NCI-H1105 treated with DMSO at 0.1 percent for 48 hours (cell line): ENCODE data around the gene ATAT1.
A peak's percentile ranks its signal among the peaks of the same experiment; 100 is the strongest.

Experiments used
- DNase-seq: peaks from one replicate; lab custom pipeline; 2025; lab: John Stamatoyannopoulos, UW

Gene ATAT1

DNA sequence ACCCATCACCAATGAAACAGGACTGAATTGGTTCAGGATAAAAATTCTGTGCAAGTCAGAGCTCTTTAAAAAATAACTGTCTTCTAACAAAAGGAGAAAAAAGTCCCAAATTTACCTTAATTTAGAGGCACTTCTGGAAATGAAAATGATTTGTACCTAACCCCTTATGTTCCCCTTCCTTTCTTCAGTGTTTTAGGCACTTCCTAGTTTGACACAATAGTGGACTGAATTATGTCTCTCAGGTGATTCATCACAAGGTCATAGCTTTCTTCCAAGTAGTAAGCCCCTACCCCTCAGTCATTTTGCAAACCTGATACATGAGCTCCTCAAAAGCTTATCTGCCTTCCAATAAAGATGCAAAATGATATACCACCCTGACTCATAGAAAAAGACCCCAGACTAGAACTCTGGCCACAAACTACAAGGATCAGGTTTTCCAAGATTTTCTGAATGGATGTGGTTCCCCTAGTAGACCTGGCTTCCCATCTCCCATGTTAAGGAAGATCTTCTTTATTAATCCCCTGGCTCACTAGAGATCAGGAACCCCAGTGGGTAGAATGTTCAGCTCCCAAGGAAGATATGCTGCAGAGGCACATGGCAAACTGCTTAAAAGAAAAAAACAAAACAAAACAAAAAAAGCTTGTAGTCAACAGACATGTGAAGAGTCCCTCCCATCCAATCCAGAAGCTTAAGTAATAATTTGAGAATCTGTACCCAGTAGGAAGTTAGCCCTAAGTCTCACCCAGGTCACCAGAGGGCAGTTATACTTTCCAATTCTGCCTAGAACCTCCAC is 13.2 kb upstream of the ATAT1 start:
- DNase-seq, result no peak

DNA sequence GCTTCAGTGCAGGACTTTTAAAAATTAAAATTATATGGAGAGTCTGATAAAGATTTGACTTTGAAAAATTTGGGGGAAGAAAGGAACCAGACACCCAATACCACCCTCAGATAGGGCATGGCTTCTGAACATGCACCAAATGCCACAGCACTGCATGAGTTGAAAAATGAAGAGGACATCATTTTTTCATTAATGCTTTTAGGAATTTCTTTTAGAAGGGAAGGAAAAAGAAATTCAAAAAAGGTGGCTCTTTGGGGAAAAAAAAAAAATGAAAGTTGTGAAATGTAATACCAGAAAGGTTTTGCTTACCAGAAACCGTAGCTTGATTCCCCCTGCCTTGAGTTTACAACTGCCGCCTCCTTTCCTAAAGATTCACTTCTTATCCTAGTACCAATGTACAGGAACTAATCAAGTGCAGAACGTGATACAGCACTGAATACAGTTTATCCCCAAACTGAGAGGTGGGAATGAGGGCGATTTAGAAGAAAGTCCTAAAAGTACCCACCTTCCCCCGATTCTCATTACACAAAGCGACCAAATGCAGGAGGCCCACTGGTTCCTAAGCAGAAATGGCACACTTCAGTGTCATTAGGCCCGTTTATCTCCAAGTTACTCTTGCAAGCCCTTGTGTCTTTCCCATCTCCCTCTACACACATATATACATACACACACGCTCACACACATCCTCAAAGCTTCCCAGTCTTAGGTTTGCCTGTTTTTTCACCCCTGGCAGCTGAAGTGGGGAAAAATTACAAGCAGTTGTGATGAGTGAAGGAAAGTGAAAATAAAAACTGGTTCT is 12.4 kb upstream of the ATAT1 start:
- no peak for DNase-seq

DNA sequence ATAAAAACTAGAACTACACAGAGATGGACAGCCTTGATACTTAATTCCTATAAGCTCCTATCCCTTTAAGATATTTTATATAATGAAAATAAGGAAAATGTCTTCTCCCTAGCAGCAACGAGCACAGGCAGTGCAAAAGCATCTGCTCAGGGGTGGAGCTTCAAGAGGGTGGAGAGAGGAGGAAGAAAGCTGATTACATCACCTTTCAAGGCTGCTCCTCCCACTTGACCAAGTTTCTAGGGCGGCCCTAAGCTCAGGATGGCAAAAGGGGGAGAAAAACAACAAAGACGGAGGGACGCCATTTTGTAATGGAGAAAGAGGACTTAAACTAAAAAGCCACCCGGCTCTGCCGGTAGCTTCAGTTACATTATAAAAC is 11.8 kb upstream of the ATAT1 start:
- DNase-seq, result peak; percentile 98

DNA sequence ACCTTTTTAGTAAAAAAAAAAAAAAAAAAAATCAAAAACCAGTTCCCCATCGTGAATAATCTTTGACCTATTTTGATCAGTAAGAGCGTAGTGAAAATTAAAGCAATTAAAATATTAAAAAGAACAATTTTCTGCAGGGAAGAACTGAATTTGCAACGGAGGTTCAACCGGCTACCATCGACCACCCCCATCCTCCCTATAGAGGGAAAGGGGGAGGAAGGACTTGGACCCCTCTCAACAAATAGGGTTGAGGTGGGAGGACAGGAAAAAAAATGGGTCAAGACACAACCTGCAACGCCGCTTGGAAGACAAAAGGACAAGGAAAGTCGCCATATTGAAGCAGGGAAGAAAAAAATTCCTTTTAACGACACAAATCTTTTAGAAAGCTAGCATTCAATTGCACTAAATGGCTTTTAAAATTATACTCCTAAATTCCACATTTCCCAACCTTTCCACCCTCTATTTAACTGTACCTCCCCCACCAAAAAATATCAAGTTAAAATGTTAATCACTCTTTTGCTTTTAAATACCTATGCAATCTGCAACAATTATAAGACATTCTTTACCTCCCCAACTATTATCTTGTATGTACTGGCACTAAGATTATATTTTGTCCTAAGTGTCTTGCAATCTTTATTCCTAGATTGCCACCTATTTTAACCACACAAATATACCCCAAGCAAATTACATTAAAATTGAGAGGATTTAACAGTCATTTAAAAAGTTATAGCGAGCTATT is 11.3 kb upstream of the ATAT1 start:
- peak; percentile 91 for DNase-seq

DNA sequence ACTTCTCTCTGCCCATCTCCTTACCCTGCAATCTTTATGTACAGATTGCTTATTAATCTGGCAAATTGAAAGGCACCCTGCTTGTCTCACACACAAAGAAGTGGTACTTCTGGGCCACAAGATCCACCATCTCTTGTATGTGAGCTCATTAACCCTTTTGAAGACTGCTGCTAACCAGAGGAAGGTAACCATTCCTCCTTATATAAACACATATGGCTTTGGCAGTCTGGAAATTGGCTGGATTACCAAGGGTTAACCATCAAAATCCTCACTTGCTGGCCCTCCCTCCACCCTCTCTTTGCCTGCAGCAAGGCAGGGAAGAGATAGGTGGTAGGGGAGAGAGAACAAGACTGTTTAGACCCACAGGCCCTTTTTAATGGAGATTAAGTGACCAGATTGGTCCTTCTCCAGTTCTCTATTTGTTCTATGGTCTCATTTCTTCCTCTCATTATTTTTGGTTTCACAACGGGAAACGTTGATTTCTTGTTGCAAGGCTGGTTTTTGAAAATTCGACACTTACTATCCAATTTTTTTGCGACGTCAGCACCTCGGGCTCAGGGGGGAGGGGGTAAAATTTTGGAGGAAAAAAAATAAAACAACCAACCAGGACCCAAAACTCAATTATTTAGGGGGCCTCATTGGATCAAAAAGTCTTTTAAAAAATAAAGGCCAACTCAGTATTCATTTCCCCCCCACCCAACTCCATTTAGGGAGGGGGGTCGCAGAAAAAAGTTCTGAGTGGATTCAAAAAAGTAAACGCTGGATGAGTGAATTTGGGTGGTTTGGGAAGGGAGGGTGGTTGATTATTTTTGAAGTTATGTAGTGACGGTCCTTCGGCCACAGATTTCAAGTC is 10.5 kb upstream of the ATAT1 start:
- DNase-seq, result peak; percentile 73

DNA sequence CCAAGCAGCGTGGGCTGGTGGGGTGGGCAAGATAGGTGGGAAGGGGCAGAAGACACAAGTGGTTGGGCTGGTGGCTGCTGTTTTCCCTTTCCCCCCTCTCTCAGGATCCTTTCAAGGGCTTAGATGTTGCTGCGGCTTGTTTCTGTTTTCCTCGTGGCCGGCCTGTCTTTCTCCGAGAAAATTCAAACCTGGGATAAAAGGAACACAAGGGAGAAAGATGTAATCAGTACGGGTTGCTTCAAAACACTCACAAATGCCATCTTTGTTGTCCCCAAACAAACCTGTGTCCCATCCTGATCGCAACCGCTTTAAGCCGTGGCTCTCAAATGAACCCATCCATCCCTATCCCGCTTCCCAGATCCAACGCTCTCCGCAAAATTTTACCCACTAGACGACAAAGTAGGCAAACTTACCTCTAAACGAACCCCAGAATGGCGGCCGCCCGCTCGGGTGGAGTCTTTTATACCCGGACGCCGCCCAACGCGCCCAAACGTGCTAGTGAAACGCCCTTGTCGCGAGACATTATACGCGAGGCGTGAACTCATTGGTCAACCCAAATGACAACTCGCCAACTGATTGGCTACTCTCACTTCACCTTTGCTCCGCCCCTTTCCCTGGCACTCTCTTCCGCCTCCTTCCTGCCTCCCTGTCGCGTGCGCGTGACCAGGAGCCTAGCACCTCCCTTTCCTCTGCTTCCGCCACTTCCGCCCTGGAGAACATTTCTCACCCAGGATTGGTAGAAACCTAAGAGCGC is 9.7 kb upstream of the ATAT1 start, which contains the start of gene PPP1R10:
TSS of gene PPP1R10 (minus strand) at position 433 of the 754 bp plus-strand sequence. CDS start 7,299 bp downstream, outside the sequence.
- peak; percentile 100 for DNase-seq

DNA sequence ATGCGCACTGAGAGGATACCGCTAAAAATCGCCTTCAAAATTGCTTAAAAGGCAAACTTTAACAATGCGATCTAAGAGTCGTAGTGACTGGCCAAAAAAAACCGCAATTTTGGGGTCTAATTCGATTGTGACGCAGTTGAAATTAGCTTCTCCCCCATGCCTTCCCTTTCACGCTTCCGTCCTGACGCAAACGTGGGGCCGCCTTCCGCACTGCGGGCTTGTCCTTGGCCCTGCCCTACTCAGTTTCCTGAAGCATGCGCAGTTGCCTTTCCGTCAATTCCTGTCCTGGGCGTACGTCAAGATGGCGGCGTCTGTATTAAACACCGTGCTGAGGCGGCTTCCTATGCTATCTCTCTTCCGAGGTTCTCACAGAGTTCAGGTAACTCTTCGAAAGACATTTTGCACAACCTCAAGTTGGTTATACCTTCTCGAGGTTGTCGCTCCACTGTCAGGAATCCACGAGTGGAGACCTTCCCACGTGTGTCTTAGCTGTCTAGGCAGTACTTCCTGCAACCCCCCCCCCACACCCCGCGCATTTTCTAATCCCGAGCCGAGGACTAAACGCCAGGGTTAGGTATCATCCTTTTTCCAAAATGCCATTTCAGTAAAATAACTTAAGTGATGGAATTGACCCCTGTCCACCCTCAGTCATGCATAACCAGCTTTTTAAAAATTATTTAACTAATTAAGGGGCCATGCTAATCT is 9.0 kb upstream of the ATAT1 start, which contains the start of gene MRPS18B:
TSS of gene MRPS18B (plus strand) at position 276 of the 705 bp plus-strand sequence. CDS start at position 302, 26 bp downstream.
- DNase-seq, result peak; percentile 98

DNA sequence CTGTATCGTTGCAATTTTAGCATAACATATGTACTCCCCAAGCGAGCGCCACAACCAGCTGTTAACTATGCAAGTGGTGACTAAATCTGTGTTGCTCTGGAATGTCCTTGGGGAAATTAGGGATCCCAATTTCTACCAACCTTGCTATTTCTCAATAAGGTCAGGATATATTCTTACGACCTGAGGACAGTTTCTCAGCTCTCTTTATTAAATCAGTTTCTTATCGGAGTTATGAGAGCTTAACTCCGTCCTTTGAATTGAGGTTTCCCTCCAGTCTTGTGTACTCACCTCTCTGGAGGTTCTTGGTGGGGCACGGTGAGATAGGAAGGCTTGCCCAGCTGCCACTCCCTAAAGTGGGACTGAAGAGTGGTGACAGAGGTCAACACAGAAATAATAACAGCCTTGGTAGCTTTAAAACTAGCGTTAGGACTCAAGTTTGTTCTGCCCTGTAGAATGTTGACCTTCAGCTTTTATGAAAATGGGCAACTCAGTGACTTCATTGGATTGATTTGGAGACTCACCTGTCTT is 8.3 kb upstream of the ATAT1 start:
- no peak for DNase-seq

DNA sequence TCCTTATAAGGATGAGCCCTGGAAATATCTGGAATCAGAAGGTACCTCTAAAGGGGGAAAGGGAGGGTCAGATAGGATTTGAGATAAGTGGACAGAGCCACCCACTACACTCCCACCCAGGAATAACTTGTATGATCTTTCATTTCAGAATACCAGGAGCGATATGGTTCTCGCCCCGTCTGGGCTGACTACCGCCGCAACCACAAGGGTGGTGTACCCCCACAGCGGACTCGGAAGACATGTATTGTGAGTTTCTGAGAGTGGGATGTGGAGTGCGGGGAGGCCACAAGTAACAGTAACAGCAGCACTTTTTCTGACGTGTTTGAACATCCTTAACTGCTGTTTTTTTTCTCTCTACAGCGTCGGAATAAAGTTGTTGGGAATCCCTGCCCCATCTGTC is 7.1 kb upstream of the ATAT1 start:
- DNase-seq, result no peak

DNA sequence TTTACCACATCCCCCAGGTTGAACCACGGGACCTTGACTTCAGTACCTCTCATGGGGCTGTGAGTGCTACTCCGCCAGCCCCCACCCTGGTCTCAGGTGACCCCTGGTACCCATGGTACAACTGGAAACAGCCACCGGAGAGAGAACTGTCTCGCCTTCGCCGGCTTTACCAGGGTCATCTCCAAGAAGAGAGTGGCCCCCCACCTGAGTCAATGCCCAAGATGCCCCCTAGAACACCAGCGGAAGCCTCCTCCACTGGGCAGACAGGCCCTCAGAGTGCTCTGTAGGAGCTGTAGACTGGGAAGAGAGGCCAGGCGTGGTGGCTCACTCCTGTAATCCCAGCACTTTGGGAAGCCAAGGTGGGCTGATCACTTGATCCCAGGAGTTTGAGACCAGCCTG is 1.2 kb upstream of the ATAT1 start:
- DNase-seq, result no peak

DNA sequence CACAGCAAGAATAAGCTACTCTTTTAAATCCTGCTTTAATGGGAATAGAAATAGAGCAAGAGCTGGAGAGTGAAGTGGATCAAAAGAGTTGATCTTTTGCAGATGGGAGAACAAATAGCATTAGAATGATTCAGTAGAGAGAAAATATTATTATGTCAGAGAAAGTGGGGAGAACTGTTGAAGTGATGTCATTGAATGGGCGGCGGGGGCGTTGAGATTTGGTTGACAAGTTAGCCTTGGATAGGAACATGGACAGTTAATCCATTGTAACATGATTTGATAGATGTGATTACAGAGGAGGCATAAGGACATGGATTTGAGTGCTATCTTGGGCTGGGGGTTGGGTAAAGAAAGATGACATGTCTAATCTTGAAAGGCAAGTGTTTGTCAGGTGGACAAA is 9.2 kb downstream of the ATAT1 start:
- no peak for DNase-seq

DNA sequence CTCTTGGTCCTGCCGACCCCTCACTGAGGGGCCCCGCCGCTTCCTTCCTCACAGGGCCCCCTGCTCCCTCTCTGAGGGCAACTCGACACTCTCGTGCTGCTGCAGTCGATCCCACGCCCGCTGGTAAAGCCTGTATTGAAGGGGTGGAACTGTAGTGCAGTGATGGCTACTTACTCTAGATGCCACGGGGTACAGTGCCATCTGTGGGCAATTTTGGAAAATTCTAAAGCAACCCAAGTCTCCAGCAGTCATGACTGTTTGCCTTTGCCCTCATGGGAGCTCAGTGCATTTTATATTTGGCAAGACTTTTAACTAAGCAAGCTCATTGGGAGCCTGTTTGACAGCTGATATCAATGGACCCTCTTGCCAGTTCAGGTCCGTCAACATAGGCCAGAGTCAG is 13.8 kb downstream of the ATAT1 start:
- DNase-seq, result no peak

DNA sequence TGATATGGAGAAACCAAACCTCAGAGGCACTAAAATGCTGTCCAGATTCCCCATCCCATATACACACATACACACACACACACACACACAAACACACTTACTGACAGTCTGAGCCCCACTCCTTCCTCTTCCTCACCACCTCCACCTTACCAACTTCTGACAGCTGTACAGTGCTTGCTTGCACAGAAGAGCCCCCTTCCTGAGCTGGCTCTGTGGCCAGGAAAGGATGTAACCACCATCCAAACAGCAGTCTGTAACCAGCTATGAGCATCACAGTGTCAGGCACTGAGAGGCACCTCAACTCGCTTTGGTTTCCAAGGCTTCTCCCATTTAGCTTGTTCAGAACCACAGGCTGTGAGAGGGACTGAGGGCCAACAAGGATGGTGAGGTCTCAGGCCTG is 14.4 kb downstream of the ATAT1 start:
- DNase-seq, result no peak

DNA sequence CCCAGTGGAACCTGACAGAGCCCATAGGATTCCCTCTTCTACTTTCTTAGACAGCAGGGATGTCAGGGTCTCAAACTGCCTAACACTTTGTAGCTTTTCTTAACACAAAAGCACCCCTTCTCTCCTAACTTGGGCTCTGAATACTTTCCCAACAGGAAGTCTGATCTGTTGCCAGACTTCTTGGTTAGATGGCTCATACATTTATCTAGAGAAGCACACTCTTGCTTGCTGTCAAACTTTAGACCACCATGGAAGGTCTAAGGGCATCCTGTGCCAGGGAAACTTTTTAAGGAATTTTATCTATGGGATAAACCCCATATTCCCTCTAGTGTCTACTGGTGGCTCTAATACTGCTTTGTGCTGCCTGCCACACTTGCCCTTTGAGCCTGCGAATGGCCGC is 17.0 kb downstream of the ATAT1 start:
- DNase-seq, result no peak

DNA sequence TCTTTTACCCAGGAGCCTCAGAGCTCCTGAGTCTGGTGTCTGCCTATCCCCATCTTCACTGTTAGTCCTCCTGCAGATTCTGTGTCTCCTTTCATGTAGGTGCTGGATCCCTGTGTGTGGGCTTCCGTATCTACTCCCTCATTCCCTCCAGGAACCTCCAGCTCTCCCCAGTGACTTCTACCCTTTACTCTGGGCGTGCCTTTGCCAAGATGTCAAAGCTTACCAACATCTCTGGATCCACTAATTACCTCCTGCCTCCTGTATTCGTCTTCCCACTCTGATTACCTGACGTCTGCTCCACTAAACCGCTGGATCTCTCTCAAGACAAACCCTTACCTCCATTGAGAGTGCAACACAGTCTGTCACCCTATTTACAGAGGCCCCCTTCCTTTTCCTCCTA is 18.1 kb downstream of the ATAT1 start:
- DNase-seq, result no peak

DNA sequence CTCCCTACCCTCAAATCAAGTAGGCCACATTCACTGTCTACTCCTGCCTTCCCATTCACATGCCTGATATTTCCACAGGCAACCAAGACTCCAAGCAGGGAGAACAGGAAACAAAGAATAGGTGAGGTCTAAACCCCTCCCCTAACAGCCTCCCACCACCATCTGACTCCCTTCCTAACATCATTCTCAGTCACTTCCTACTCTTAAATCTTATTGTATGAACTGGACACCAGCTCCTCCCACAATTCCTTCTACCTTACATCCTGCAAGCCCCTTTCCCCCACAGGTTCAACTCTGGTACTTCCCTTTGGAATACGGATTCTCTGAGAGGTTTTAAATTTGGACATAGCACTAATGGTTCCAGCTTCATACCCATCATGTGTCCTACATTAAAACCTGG is 19.3 kb downstream of the ATAT1 start:
- DNase-seq, result no peak

DNA sequence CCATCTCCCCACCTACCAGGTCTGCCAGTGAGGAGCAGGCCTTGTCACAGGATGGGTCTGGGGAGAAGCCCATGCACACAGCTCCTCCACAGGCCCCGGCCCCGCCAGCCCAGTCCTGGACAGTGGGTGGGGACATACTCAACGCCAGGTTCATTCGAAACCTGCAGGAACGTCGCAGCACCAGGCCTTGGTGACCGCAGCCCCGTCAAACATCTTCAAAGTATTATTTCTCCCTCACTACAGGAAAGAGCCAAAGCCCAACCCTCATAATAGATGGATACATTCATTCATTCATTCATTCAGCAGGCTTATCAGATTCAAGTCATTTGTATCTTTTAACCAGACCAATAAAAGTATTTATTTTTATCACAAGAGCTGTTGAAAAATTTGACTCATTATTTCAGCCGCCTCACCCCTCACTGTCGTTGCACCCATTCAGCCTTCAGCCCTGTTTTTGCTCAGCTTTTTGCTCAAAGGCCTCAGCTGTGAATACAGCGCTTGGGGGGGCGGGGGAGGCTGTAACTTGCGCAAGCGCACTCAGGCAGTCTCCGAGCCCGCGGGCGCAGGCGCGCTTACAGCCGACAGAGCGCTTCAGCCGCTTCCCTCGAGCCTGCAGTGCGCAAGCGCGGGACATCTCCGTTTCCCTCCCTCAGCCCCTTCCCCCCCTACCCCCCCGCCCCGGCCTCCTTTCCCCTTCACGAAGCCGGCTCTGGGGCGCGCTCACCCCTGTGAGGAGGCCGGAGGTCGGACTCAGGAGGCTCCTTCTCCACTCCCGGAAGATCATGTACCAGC is 20.0 kb downstream of the ATAT1 start, which contains the start of gene C6orf136:
TSS of gene C6orf136 (plus strand) at position 684 of the 792 bp plus-strand sequence. CDS start at position 783, 99 bp downstream.
- DNase-seq, result peak; percentile 90

DNA sequence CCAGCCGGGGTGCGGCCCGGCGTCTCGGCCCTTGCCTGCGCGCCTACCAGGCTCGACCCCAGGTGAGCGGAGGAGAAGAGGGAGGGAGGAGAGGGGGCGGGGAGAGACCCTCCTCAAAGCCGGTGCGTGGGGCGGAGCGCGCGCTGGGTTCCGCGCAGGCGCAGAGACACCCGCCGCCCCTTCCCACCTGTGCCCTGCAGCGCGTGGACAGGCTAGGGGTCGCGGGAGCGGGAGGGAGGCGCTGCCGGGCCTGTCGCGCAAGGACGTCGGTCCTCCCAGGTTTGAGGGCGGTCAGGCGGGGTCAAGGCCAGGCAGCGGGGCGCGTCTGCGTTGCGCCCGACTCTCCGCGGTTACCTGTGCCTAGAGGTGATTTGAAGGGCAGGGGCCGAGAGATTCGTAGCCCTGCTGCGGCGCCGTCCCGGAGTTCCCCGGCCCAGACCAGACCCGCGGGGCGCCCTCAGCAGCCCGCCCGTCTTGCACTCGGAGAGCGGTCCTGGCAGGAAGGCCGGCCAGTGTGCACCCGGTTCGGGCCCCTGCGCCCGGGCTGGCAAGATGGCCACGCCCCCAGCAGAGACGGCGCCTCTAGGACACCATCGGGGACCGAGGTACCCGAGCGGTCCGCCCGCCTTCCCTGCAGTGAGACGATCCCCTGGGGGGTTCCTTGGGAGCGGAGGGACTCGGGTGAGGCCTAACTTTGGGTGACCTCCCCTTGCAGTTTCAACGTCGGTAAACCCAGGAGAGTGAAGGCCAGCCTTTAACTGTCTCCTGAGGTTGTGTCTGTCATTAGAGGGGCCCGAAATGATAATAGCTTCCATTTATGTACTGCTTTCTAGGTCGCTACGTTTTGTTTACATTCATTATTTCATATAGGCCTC is 20.8 kb downstream of the ATAT1 start:
- DNase-seq, result peak; percentile 86
